HG03025 (cell line): ENCODE data around the gene RMND5A.

ENCODE experiments used
- ATAC-seq: cut with Tn5 transposase; IDR thresholded peaks from one replicate; pipeline ENCODE4 v1.9.1; 2021; ENCODE audit warnings: mild to moderate bottlenecking, moderate library complexity; ENCODE audit not compliant: unreplicated experiment, low FRiP score

Gene RMND5A

GRCh38 chr2:86822668-86823345 is 102.7 kb downstream of the RMND5A start:
- ATAC-seq: no peak

GRCh38 chr2:86825036-86825692 is 105.1 kb downstream of the RMND5A start:
- ATAC-seq: no peak

- ATAC-seq: no peak
Measured at GRCh38 chr2:86825693-86826381, 105.7 kb downstream of the RMND5A start.

GRCh38 chr2:86826951-86827350 is 106.9 kb downstream of the RMND5A start:
- no peak for ATAC-seq
